IMR-90 (cell line): ENCODE results near the gene RNF11.

Source experiments
- FOS ChIP-seq: fragments of 150-350 bp; IDR thresholded peaks from 2 replicates; pipeline ENCODE4 v1.6.1; 2016; ENCODE audit warnings: low read depth, low read length
- POLR2A ChIP-seq: IDR thresholded peaks from 2 replicates; pipeline ENCODE4 v1.6.1; 2012; ENCODE audit warnings: mild to moderate bottlenecking, low read depth, low read length
- SMC3 ChIP-seq: fragments of 150-350 bp; IDR thresholded peaks from 2 replicates; pipeline ENCODE4 v1.6.1; 2016; ENCODE audit warnings: low read depth, mild to moderate bottlenecking, antibody characterized with exemption, low read length, moderate library complexity
- TF ChIP-seq, protein P1 (sequence below): conservative IDR thresholded peaks from 2 replicates; pipeline ENCODE4 v1.5.1; 2012; ENCODE audit warnings: mild to moderate bottlenecking, low read depth, low read length, improper control_type of control experiment

DNA sequence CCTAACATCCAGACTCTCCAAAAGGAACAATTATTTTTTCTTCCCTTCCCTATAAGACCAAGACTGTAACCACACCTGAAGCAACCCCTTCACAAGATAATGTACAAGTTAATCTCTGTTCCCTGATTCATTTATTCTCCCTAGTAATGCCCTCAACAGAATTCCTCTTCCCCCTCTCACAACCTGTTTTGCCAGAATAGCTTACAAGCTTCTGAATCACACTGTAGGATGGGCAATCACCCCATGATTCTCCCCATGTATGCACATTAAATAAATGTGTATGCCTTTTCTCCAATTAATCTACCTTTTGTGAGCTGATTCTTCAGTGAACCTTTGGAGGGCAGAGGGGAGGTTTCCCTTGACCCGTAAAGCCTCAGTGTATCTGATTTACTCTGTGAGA is 20.9 kb upstream of the RNF11 start:
- TF ChIP-seq, protein P1, sequence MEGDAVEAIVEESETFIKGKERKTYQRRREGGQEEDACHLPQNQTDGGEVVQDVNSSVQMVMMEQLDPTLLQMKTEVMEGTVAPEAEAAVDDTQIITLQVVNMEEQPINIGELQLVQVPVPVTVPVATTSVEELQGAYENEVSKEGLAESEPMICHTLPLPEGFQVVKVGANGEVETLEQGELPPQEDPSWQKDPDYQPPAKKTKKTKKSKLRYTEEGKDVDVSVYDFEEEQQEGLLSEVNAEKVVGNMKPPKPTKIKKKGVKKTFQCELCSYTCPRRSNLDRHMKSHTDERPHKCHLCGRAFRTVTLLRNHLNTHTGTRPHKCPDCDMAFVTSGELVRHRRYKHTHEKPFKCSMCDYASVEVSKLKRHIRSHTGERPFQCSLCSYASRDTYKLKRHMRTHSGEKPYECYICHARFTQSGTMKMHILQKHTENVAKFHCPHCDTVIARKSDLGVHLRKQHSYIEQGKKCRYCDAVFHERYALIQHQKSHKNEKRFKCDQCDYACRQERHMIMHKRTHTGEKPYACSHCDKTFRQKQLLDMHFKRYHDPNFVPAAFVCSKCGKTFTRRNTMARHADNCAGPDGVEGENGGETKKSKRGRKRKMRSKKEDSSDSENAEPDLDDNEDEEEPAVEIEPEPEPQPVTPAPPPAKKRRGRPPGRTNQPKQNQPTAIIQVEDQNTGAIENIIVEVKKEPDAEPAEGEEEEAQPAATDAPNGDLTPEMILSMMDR, result no peak
- no peak for TF ChIP-seq FOS
- no peak for TF ChIP-seq SMC3
- no peak for TF ChIP-seq POLR2A
